Brain pericyte (primary cell): ENCODE measurements around the gene ZDHHC7.
A peak's percentile ranks its signal among the peaks of the same experiment; 100 is the strongest.

Experiments used
- DNase-seq: peaks from one replicate; pipeline ENCODE4 v3.0.0-alpha.2; 2012; ENCODE audit warnings: low read depth, low spot score

The ZDHHC7 gene

DNA sequence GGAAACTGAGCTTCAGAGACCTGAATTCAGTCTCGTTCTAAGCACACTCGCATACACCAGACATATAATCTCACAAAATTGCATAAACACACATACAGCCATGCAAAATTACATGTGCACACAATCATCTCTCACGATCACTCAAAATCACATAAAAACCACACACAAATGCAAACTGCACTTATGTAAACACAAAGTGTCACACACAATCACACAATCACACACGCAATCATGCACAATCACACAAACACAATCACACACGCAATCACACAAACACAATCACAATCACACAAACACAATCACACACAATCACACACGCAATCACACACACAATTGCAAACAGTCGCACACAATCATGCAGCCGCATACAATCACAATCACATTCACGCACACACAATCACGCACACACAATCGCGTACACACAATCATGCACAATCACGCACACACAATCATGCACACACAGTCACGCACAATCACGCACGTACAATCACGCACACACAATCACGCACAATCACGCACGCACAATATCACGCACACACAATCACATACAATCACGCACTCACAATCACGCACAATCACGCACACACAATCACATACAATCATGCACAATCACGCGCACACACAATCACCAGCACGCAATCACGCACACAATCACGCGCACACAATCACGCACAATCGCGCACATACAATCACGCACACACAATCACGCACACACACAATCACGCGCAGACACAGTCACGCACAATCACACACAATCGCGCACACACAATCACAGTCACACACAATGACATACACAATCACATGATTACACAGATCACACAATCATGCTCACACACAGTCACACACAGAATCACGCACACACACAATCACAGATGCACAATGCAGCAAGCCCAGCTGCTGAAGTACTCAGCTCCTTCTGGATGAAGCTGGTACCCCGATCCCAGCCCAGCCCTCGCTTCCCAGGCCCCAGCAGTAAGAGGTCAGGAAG lies 45.6 kb downstream of the ZDHHC7 start:
- DNase-seq: no peak

DNA sequence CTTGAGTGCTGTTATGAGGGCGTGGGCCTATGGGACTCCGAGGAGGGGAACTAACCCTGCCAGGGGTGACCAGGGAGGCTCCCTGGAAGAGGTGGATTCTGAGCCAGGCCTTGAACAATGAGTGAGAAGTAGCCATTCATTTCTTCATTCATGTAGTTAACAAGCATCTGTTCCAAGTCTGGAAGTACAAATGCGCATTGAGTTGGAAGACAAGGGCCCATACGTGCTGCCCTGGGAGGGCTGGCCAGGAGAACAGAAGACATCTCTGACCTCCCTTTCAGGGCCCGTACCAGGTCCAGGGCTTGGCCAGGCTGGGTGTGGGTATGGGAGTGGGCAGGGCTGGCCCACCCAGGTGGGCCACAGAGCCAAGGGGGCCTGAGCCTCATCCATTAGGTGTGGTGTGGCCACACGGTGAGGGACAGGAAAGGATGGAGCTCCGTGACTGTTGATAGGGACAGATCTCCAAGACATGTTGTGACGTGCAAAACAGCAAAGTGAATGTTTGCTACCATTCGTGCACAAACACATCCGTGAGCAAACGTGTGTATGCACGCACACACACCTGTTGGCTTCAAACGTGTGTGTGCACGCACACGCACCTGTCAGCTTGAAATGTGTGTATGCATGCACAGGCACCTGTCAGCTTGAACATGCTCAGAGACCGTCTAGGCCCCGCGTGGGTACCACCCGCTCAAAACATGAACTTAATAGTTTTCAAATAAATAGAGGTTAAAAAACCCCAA lies 46.8 kb downstream of the ZDHHC7 start:
- no peak for DNase-seq

DNA sequence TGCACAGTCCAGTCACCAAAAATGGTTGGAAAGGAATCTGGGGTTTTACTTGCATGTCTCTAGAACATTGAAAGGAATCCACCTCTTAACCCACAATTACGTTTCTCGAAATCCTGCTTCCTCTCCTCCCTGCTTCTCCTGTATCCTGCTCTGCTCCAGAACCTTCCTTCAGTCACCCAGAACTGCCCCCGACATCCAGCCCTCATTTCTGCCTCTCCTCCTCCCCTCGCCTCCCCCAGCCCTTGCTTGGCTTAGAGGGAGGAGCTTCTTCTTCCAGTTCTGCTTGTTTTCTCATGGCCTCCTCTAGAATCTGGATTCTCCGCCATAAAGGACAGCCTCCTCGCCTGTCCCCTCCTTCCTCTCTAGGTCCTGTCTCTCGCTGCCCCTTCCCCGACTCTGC lies 48.3 kb downstream of the ZDHHC7 start:
- no peak for DNase-seq

DNA sequence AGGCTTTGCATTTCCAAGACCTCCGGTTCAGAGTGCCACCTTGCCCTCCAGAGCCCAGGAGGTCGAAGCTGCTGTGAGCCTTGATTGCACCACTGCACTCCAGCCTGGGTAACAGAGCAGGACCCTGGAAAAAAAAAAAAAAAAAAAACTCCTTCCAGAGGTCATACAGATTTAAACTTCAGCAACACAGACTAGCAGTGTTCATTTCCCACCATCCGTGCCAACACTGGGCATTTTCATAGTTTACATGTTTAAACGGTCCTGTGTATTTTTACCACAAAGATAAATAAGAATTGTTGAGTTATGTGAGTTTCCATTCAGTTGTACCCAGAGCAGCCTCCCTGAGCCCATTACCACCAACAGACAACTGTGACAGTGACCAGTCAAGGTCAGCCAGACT lies 50.4 kb downstream of the ZDHHC7 start:
- no peak for DNase-seq

DNA sequence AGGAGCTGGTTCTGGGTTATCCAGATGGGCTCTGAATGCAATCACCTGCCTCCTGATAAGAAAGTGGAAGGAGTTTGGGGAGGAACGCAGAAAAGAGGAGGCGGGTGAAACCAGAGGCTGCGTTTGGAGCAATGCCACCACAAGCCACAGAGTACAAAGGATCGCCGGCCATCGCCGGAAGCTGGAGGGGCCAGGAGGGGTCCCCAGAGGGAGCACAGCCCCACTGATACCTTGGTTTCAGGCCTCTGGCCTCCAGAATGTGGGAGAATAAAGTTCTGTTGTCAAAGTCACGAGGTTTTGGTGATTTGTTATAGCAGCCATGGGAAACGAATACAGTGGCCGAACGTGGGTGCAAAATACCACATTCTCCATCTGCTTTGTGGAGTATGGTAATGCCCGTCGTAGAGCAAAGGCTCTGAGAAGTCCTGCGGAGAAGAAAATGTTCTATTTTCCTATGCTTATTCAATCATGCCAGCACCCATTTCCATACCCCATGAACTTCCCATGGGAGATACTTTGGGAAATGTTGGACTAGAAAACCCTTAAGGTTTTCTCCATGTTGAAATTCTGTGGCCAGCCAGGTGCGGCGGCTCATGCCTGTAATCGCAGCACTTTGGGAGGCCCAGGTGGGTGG lies 51.4 kb downstream of the ZDHHC7 start:
- no peak for DNase-seq

DNA sequence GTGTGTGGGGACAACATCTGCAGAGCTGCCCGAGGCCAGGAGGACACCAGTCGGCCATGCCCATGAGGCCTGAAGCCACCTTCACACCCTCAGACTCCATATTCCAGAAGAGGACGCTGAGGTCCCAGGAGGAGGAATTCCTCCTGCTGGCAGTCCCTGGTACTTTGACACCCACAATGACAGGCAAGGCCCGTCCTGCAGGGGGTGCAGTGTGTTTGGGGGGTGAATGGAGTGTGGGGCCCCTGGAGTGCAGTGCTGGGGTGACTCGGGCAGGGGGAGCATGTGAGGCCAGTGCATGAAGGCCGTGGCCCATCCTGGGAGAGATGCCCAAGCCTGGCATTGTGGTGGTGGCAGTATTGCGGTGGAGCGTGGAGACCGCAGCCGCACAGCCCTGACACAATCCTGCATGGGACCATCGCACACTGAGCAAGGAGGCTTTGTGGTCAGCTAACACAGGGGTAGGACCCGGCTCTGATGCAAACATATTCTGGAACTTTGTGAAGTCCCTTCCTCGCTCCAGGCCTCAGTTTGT lies 52.2 kb downstream of the ZDHHC7 start:
- DNase-seq: no peak

DNA sequence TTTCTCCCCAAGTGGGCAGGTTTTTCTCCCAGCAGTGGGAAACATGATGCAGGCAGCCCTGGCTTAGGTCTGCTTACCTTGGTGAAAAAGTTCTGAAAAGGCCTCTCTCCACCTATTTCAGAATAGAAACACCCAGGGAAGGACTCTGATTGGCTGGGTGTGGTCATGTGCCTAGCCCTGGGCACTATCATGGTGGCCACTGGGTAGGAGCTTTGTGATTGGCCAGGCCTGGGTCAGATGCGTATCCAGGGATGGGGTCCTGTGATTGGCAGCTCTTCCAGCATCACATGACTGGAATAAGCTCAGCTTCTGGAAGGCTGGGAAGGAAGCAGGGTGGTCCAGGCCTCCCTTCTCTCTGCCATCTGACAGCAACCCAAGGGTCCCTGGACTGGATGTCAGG lies 53.5 kb downstream of the ZDHHC7 start:
- DNase-seq: no peak

DNA sequence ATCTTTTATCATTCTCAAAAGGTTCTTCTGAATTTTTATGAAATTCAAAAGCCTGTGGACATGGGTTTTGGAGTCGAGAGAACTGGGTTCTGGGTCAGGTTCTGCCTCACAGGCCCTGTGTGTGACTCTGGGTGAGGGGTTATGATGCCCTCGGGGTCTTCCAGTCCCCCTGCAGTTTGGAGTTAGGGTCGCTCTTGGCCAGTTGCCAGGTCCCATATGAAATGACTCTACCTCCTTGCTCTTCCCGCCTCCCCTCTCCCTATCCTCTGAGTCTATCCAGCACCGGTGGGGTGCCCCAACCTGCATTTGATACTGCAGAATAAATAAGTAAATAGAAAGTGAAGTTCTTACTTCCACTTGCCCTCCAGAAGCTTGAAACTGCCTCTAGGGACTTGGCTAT lies 54.1 kb downstream of the ZDHHC7 start:
- DNase-seq: no peak

DNA sequence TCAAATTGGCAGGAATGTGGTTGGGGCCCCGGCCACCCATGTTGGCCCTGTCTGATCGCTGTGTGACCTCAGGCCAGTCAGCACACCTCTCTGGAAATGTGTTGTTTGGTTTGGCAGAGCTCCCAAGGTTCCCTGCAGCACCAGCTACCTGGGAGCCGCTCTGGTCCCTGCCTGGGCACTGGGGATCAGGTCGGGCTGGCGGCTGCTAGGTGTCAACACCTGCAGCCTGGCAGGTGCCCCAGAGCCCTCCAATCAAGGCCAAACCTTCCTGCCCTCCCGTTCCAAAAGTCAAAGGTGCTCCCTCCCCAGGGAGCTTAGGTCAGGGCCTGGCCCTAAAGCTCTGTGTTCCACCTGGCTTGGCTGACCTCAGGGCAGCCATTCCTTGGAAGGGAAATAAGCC lies 55.9 kb downstream of the ZDHHC7 start:
- no peak for DNase-seq

DNA sequence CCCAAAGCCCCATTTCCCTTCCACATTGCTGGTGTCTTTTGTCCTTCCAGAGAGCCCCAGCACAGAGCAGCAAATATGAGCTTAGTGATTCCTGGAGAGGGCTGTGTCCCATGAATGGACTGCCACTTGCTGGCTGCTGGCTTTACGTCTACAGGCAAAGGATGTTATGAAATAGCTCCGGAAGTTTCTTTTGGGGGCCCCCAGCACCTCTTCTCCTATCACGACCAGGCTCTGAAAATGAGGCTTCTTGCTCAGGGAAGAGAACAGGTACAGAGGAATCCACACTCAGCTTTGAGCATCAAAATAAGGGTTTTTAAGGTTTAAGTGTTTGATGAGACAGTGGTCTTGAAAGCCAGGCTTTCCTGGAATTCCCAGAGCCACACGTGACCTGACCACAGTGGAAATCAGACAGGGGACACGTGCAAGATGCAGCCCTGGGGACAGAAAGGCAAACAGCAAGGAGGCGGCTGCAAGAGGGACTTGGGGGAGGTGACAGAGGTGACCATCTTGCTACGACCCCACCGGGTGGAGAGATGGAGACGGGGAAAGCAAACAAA lies 58.1 kb downstream of the ZDHHC7 start:
- no peak for DNase-seq

DNA sequence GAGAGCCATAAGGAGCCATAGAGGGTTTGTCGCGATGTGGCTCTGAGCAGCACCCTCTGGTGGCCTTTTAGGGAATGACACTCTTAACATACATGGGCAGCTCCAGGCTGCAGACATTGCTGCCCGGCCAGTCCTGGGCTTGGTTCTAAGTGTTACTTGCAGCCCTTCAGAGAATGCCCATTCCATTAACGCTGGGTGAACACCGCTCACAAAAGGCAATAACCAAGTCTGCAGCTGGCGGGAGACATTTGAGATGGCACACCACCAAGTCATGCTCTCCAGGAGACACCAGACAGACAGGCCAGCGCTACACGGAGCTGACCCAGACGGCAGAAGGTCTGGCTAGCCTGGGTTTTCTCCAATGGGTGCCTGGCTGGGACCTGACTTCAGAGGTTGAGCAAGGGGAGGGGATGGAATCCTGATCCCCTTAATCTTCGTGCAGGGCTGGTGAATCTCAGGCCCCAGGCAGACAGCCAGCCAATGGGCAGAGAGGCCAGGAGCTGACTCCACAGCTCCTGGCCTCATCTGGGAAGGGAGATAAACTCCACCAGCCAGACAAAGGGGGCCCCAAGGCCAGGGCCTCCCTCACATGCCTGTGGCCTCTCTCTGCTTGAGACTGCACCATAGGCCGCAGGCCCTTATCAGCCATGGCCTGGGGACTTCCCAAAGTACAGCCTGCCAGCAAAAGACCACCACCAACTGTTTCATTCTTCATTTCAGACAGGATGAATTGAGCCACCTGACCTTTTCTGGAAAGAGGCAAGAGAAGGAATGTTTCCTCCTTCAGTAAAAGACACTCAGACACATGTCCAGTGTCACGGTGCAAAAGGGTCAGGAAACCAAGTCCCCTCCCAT lies 58.8 kb downstream of the ZDHHC7 start:
- peak; percentile 51 for DNase-seq

DNA sequence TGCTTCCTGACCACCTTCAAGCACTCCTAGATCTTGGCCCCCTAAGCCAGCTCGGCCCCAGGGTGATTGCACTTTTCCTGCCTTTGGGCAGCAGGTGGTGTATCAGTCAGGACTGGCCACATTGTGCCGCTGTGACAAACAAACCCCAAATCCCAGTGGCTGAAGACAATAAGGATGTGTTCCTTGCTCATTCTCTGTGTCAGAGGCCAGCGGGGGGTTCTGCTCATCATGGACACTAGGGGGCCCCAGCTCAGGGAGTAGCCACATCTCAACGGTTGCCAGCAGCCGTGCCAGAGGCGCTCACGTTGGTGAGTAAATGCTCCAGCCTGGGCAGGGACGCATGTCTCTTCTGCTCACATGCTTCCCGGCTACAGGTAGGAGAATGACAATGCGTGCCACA lies 60.4 kb downstream of the ZDHHC7 start:
- DNase-seq: no peak

DNA sequence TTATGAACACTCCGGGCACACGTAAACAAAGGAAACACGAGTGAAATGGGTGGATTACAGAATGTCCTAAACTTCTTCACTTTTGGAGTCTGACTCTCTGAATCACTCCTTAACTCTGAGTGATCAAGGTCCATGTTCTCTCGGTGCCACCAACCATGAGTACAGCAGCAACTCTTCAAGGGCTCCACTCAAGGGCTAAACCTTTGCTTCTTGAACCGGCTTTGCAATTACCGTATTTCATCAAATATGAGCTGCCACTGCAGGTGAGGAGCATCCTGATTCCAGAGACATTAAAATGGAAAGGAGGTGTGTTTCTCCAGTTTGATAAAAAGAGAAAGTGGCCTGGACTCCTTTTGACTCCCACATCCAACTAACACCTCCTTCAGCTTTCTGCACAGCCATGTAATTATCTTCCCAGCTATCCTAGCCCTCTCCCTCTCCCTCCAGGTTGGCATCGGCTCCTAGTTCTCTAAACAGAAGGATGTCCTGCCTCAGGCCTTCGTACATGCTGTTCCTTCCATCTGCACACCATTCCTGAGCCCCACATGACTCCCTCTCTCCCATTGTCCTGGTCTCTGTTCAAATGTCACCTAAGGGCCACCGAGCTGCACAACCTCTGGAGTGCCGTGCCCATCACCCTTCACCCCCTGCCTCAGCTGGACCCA lies 61.4 kb downstream of the ZDHHC7 start:
- DNase-seq: no peak

DNA sequence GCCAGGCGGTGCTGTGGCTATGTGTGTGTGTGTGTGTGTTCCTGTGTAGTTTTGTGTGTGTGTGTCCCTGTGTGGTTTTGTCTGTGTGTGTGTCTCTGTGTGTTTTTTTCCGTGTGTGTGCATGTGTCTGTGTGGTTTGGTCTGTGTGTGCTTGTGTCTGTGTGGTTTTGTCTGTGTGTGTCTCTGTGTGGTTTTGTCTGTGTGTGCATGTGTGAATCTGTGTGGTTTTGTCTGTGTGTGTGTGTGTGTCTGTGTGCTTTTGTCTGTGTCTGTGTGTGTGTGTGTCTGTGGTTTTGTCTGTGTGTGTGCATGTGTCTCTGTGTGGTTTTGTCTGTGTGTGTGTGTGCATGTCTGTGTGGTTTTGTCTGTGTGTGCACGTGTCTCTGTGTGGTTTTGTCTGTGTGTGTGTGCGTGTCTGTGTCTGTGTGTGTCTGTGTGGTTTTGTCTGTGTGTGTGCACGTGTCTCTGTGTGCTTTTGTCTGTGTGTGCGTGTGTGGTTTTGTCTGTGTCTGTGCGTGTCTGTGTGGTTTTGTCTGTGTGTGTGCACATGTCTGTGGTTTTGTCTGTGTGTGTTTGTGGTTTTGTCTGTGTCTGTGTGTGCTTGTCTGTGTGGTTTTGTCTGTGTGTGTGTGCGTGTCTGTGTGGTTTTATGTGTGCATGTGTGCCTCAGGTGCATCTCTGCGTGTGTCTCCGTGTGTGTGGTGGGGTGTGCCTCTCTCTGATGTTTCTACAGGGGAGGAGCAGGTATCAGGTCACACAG lies 62.3 kb downstream of the ZDHHC7 start:
- no peak for DNase-seq

DNA sequence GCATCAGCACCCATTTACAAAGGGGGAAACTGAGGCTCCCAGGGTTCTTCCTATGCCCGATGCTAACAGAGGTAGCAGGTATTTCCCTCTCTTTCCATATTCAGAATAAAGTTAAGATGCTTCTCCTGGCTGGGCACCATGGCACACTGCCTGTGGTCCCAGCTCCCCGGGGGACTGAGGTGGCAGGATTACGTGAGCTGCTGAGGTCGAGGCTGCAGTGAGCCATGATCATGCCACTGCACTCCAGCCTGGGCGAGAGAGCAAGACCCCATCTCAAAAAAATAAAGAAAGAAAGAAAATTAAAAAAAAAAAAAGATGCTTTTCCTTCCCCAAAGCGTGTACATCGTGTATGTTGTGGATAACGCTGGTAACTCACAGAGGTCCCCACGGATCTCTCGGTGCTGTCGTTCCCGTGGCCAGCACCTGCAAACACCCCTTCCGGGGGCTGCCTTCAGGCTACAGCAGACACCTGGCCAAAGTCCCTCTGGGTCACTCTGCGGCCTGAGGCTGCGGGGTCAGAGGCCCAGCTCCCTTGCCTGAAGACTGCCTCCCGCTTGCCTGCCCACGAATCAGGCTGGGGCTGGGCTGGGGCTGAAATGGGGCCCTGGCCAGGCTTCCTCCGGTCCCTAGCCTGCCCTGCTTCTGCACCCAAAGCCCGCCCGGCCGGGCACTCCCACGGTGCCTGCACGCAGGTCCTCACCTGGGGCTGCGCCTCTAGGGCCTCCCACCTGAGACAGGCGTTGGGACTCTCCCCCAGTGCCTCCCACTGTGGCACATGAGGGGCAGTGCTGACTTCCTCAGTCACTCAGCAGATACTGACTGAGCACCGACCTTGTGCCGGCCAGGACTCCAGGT lies 63.1 kb downstream of the ZDHHC7 start:
- DNase-seq: no peak

DNA sequence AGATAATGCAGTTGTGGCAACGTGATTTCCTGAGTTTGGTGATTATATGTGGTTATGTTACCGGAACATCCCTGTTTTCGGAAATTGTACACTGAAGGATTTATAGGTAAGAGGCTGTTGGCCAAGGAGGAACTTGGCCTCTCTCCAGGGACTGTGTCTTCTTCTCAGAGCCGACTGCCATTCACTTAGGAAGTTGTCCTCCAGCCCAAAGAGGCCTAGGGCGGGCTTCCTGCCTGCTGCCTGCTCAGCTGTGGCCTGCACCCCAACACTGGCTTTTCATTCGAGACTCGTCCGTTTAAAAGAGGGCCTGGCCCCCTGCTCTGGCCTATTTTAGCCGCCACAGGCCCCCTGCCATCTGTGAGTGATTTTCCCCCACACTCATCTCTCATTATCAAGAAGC lies 64.3 kb downstream of the ZDHHC7 start:
- no peak for DNase-seq

DNA sequence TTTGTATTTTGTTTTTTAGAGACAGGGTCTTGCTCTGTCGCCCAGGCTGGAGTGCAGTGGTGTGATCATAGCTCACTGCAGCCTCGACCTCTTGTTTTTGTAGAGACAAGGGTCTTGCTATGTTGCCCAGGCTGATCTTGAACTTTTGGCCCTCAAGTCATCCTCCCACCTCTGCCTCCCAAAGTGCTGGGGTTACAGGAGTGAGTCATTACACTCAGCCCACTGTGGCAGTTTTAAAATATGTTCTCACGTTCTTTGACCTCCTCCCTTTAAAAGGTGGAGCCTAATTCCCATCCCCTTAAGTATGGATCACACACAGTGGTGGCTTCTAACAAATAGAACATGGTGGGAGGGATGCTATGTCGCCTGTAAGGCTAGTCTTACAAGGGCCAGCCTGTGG lies 67.7 kb downstream of the ZDHHC7 start:
- no peak for DNase-seq

DNA sequence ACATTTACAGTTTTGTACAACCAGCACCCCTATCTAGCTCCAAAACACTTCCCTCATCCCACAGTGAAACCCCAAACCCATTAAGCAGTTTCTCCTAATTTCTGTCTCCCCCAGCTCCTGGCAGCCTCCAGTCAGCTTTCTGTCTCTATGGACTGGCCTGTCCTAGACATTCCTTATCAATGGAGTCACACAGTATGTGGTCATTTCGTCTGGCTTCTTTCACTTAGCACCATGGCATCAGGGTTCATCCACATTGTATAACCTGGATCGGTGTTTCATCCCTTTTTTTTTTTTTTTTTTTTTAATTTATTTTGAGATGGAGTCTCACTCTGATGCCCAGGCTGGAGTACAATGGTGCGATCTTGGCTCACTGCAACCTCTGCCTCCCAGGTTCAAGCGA lies 68.5 kb downstream of the ZDHHC7 start:
- no peak for DNase-seq

DNA sequence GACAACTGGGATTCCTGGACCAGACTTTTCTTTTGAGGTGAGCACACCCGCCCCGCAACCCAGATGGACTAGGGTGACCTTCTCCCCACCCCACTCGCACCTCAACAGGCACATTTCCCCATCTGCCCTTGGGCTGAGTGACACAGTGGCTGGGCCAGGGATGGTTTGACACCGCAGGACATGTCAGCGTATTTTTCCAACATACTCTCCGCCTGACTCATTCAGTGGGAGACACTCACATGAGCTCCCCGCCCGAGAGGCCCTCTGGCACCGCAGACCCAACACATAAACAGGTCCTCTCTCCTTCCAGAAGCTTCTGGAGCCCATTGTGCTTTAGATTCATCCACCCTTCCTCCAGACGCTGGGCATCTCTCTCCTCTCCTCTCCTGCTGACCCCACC lies 69.4 kb downstream of the ZDHHC7 start:
- no peak for DNase-seq
